Endothelial cell of umbilical vein (primary cell): ENCODE measurements around the gene XYLT1. TPM values are rescaled to one million over a fixed set of nuclear protein-coding genes. Genes with fewer than 3 reads are reported as not detected.

Experiments used
- BruUV-seq: library from RNA; stranded (reverse); fragments of 400-500 nt; replicated peaks from 2 replicates; lab custom pipeline; 2021; lab: Mats Ljungman, UMichigan
- CTCF ChIA-PET: fragments of 300-600, 350-600 bp; sonication (Branson Sonifier 250); formaldehyde crosslinking; loops from one replicate; lab custom pipeline; 2021; ENCODE audit warnings: antibody characterized with exemption, inconsistent platforms; lab: Charles Lee
- POLR2A ChIA-PET: fragments of 300-600, 350-600 bp; sonication (Branson Sonifier 250); formaldehyde crosslinking; loops from one replicate; lab custom pipeline; 2021; ENCODE audit warnings: antibody characterized with exemption, inconsistent platforms; lab: Charles Lee
- DNase-seq: peaks from one replicate; pipeline ENCODE4 v3.0.0-alpha.2; 2011; ENCODE audit warnings: low read depth, low spot score
- FAIRE-seq: peaks from 2 replicates; lab custom pipeline; 2011; peaks lifted over from hg19 to GRCh38; lab: Jason Lieb, UNC
- H2AFZ ChIP-seq: 2 replicates; pipeline ENCODE4 v1.6.0; 2012; ENCODE audit warnings: low read depth, low read length, control low read depth, inconsistent platforms
- H3K27ac ChIP-seq: 2 replicates; pipeline ENCODE4 v1.5.1; 2011; ENCODE audit warnings: low read depth, mild to moderate bottlenecking, control low read depth, low read length, moderate library complexity; ENCODE audit not compliant: insufficient read depth
- H3K27me3 ChIP-seq, 2 experiments: 2 replicates each; pipeline versions ENCODE4 v1.6.0 to v1.6.1; 2011; ENCODE audit warnings: low read length in 2 of 2, mixed read lengths in 1 of 2; ENCODE audit not compliant: control insufficient read depth in 2 of 2, insufficient read depth in 2 of 2
- H3K36me3 ChIP-seq, 2 experiments: 2 replicates in 1 of 2; 3 replicates in 1 of 2; pipeline ENCODE4 v1.5.1; 2011; ENCODE audit warnings: low read length in 2 of 2, mild to moderate bottlenecking in 1 of 2, moderate library complexity in 1 of 2; ENCODE audit not compliant: control insufficient read depth in 2 of 2, insufficient read depth in 2 of 2; ENCODE audit errors: extremely low read depth in 1 of 2
- H3K4me1 ChIP-seq: 3 replicates; pipeline ENCODE4 v1.5.1; 2011; ENCODE audit warnings: mild to moderate bottlenecking, low read length; ENCODE audit not compliant: control insufficient read depth, insufficient read depth; ENCODE audit errors: extremely low read depth
- H3K4me2 ChIP-seq: 2 replicates; pipeline ENCODE4 v1.6.1; 2011; ENCODE audit warnings: low read length, control low read depth, mixed read lengths; ENCODE audit not compliant: insufficient read depth
- H3K4me3 ChIP-seq, 3 experiments: fragments of 200-600 bp in 1 of 3; sonication (generic), shearing (Covaris generic) in 1 of 3; replicated peaks in 1 of 3; 2 replicates each; pipeline ENCODE4 v1.5.1; 2011 to 2016; ENCODE audit warnings: control low read depth in 3 of 3, low read length in 3 of 3, mild to moderate bottlenecking in 2 of 3, inconsistent platforms in 1 of 3, low read depth in 1 of 3, moderate library complexity in 1 of 3; ENCODE audit not compliant: insufficient read depth in 1 of 3
- H3K79me2 ChIP-seq: 2 replicates; pipeline ENCODE4 v1.6.0; 2012; ENCODE audit warnings: low read length, inconsistent platforms; ENCODE audit not compliant: control insufficient read depth, insufficient read depth
- H3K9ac ChIP-seq: replicated peaks from 2 replicates; pipeline ENCODE3; 2011; ENCODE audit warnings: low read length, control low read depth; ENCODE audit not compliant: insufficient read depth; ENCODE audit errors: extremely low read depth
- H3K9me1 ChIP-seq: replicated peaks from 3 replicates; pipeline ENCODE4 v1.6.0; 2011; ENCODE audit warnings: mild to moderate bottlenecking, low read length; ENCODE audit not compliant: control insufficient read depth, insufficient read depth; ENCODE audit errors: extremely low read depth
- H3K9me3 ChIP-seq: replicated peaks from 2 replicates; pipeline ENCODE4 v1.5.1; 2012; ENCODE audit warnings: low read length, inconsistent platforms; ENCODE audit not compliant: control insufficient read depth, insufficient read depth
- H4K20me1 ChIP-seq: replicated peaks from 2 replicates; pipeline ENCODE3; 2011; ENCODE audit warnings: mild to moderate bottlenecking, low read length; ENCODE audit not compliant: control insufficient read depth, insufficient read depth; ENCODE audit errors: extremely low read depth
- CTCF ChIP-seq, 2 donors: IDR thresholded peaks; 1 replicate in 1 of 2; 2 replicates in 1 of 2; pipeline ENCODE4 v1.5.1; 2011; ENCODE audit warnings: low read length in 2 of 2, mild to moderate bottlenecking in 2 of 2, moderate library complexity in 2 of 2, control low read depth in 1 of 2, inconsistent platforms in 1 of 2, low read depth in 1 of 2; ENCODE audit not compliant: insufficient read depth in 1 of 2; ENCODE audit errors: extremely low read depth in 1 of 2
- EZH2 ChIP-seq: IDR thresholded peaks from 2 replicates; pipeline ENCODE4 v1.6.1; 2012; ENCODE audit warnings: borderline replicate concordance, low read depth, mild to moderate bottlenecking, moderate library complexity, low read length, inconsistent platforms; ENCODE audit not compliant: severe bottlenecking
- FOS ChIP-seq: IDR thresholded peaks from 2 replicates; pipeline ENCODE4 v1.6.1; 2011; ENCODE audit warnings: mild to moderate bottlenecking, low read length, moderate library complexity, borderline replicate concordance; ENCODE audit not compliant: insufficient read depth
- GATA2 ChIP-seq: IDR thresholded peaks from 2 replicates; pipeline ENCODE4 v1.7.0; 2011; ENCODE audit warnings: low read depth, mild to moderate bottlenecking, moderate library complexity, mixed read lengths, low read length; ENCODE audit not compliant: insufficient read length, insufficient read depth
- JUN ChIP-seq: IDR thresholded peaks from 2 replicates; pipeline ENCODE4 v1.6.1; 2011; ENCODE audit warnings: borderline replicate concordance, low read depth; ENCODE audit not compliant: insufficient read length, insufficient read depth
- MAX ChIP-seq: IDR thresholded peaks from 2 replicates; pipeline ENCODE4 v1.6.1; 2011; ENCODE audit not compliant: insufficient read depth, insufficient read length
- MYC ChIP-seq: IDR thresholded peaks from one replicate; pipeline ENCODE4 v1.6.1; 2011; ENCODE audit warnings: mild to moderate bottlenecking, low read depth, low read length
- POLR2A ChIP-seq: IDR thresholded peaks from 2 replicates; pipeline ENCODE4 v1.6.1; 2012; ENCODE audit warnings: low read depth, mild to moderate bottlenecking, control low read depth, low read length
- POLR2AphosphoS5 ChIP-seq: IDR thresholded peaks from 2 replicates; pipeline ENCODE4 v1.6.1; 2012; ENCODE audit warnings: low read depth, mild to moderate bottlenecking, control low read depth, low read length, moderate library complexity; ENCODE audit not compliant: insufficient read depth
- dilution Hi-C: fragments of 300-500 bp; cut with MboI; formaldehyde crosslinking; loops from one replicate; pipeline ENCODE4 v1.15.0; 2019; ENCODE audit warnings: low sequenced_read_pairs; ENCODE audit not compliant: extremely low pct_ligation_motif_present
- intact Hi-C: fragments of 100-400 bp; cut with micrococcal nuclease; formaldehyde crosslinking; loops from one replicate; pipeline ENCODE4 v1.10.0; 2022
- polyA plus RNA-seq, 4 experiments: library from polyadenylated mRNA; depleted of rRNA in 3 of 4; stranded (reverse) in 3 of 4; unstranded in 1 of 4; fragments of >200 nt; gene quantifications; 2 replicates each; pipeline versions ENCODE4 v1.2.1 to v1.2.3, GENCODE V29; 2011 to 2012; ENCODE audit warnings: missing spikeins in 1 of 4
- total RNA-seq: library from RNA; stranded (reverse); gene quantifications from 2 replicates; pipeline ENCODE4 v1.2.3, GENCODE V29; 2021

Gene XYLT1
- total and polyA plus RNA-seq, 2 donors (not counting 3 experiments of a cell fraction or from before 2014, with no cell fraction given) = 0.63 to 2.9 TPM

GRCh38 chr16:17511340-17511739, 40.6 kb upstream of the XYLT1 start:
- H3K27me3 ChIP-seq = no peaks in the 10 kb centered on the region
- H3K4me3 ChIP-seq = no peak overlapping the region
- ChIA-PET POLR2A (no interaction called here), CTCF (no interaction called here)
- H3K9me3 ChIP-seq = peaks cover 3% of the 10 kb centered on the region
- H3K9ac ChIP-seq = no peak overlapping the region
- dilution Hi-C loops = no loop called here
- H3K4me2 ChIP-seq = no peak overlapping the region
- no peaks in the 10 kb centered on the region for H3K9me1 ChIP-seq
- DNase-seq = no peak
- no peaks in the 10 kb centered on the region for H3K4me1 ChIP-seq
- intact Hi-C loops = no loop called here
- no peak overlapping the region for H3K27ac ChIP-seq
- TF ChIP-seq GATA2 (no peak), POLR2AphosphoS5 (no peak), POLR2A (no peak), MYC (no peak), EZH2 (no peak), MAX (no peak), FOS (no peak), CTCF (IDR thresholded peaks at IDR 0.05; ENCODE audit: extremely low read depth in 1 of 2, insufficient read depth in 1 of 2, low read depth in 1 of 2, low read length in 2 of 2) (no peak), JUN (no peak)
- no peaks in the 10 kb centered on the region for H3K36me3 ChIP-seq
- BruUV-seq = no TSS peak
- no peaks in the 10 kb centered on the region for H3K79me2 ChIP-seq
- no peaks in the 10 kb centered on the region for H4K20me1 ChIP-seq
- FAIRE-seq = no peak
- no peak overlapping the region for H2AFZ ChIP-seq
